Measurements from ENCODE around the gene APPBP2. TPM values are rescaled to one million over a fixed set of nuclear protein-coding genes. Genes with fewer than 3 reads are reported as not detected.

The APPBP2 gene
- polyA plus RNA-seq, 1 donor (not counting 4 experiments of a cell fraction or from before 2014, with no cell fraction given) = 21.1 TPM

DNA sequence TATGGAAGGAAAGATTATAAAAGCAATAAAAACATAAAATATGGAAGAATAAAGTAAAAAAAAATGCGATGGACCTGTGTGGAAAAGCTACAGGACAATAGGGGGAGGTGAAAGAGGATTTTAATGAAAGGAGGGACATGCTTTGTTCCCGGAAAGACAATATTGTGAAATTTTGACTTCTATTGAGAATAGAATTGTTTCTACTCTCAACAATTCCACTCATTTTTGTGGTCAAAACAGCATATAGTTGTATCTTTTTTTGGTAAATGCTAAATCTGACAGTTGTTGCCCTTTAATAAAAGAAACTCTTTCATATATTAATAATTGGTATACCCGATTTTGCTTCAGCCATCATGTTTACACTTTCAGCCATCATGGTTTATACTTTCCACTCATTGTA, 22.9 kb upstream of the APPBP2 start:
- H2AFZ ChIP-seq (ENCODE audit: control insufficient read depth, low read length) = no peak overlapping the region
- H3K4me1 ChIP-seq (ENCODE audit: control insufficient read depth, extremely low read depth, insufficient read depth, low read length) = no peaks in the 10 kb centered on the region
- no peak overlapping the region for H3K9ac ChIP-seq (ENCODE audit: control insufficient read depth, extremely low read depth, insufficient read depth, low read length)
- FAIRE-seq = no peak
- dilution Hi-C loops (cut with MboI; ENCODE audit: extremely low pct_ligation_motif_present, low sequenced_read_pairs) = no loop called here
- H3K9me3 ChIP-seq (ENCODE audit: control insufficient read depth, low read depth, low read length) = no peaks in the 10 kb centered on the region
- H3K4me2 ChIP-seq (ENCODE audit: control insufficient read depth, extremely low read depth, insufficient read depth, low read depth, low read length) = no peak overlapping the region
- DNase-seq (ENCODE audit: low read depth, low spot score) = no peak
- TF ChIP-seq CTCF (optimal IDR thresholded peaks at IDR 0.05 in 1 of 3, IDR thresholded peaks at IDR 0.05 in 1 of 3, conservative IDR thresholded peaks at IDR 0.05 in 1 of 3; ENCODE audit: extremely low read depth in 1 of 3, insufficient read depth in 2 of 3, low read length in 3 of 3) = no peak
- TF ChIP-seq EZH2 (IDR thresholded peaks at IDR 0.05; ENCODE audit: low read length) = no peak
- H4K20me1 ChIP-seq (ENCODE audit: control insufficient read depth, extremely low read depth, insufficient read depth, low read length) = no peaks in the 10 kb centered on the region
- no peaks in the 10 kb centered on the region for H3K36me3 ChIP-seq (ENCODE audit: control insufficient read depth in 2 of 2, extremely low read depth in 1 of 2, insufficient read depth in 2 of 2, low read length in 2 of 2)
- H3K27ac ChIP-seq (ENCODE audit: control insufficient read depth, insufficient read depth, low read length) = no peak overlapping the region
- no peak overlapping the region for H3K4me3 ChIP-seq (ENCODE audit: control insufficient read depth in 2 of 3, extremely low read depth in 1 of 3, insufficient read depth in 2 of 3, low read depth in 1 of 3, low read length in 3 of 3)
- H3K9me1 ChIP-seq (ENCODE audit: control insufficient read depth, extremely low read depth, insufficient read depth, low read length) = no peaks in the 10 kb centered on the region
- H3K27me3 ChIP-seq (ENCODE audit: control insufficient read depth, extremely low read depth, insufficient read depth, low read length) = no peaks in the 10 kb centered on the region
- H3K79me2 ChIP-seq (ENCODE audit: control insufficient read depth, insufficient read depth, low read length) = no peaks in the 10 kb centered on the region

- dilution Hi-C loops (cut with MboI; ENCODE audit: extremely low pct_ligation_motif_present, low sequenced_read_pairs) = no loop called here
- no peak overlapping the region for H3K4me2 ChIP-seq (ENCODE audit: control insufficient read depth, extremely low read depth, insufficient read depth, low read depth, low read length)
- H3K36me3 ChIP-seq (ENCODE audit: control insufficient read depth in 2 of 2, extremely low read depth in 1 of 2, insufficient read depth in 2 of 2, low read length in 2 of 2) = no peaks in the 10 kb centered on the region
Observed at GRCh38 chr17:60545465-60546191, 19.6 kb upstream of the APPBP2 start.

More at GRCh38 chr17:60545465-60546191, 19.6 kb upstream of the APPBP2 start:
- peaks cover 6% of the 10 kb centered on the region for H3K4me1 ChIP-seq (ENCODE audit: control insufficient read depth, extremely low read depth, insufficient read depth, low read length)
- H3K9me1 ChIP-seq (ENCODE audit: control insufficient read depth, extremely low read depth, insufficient read depth, low read length) = no peaks in the 10 kb centered on the region
- no peak overlapping the region for H3K9ac ChIP-seq (ENCODE audit: control insufficient read depth, extremely low read depth, insufficient read depth, low read length)
- no peak overlapping the region for H2AFZ ChIP-seq (ENCODE audit: control insufficient read depth, low read length)
- no peaks in the 10 kb centered on the region for H3K9me3 ChIP-seq (ENCODE audit: control insufficient read depth, low read depth, low read length)
- FAIRE-seq (no peak), DNase-seq (ENCODE audit: low read depth, low spot score) (no peak)
- TF ChIP-seq EZH2 (IDR thresholded peaks at IDR 0.05; ENCODE audit: low read length) = no peak
- no peak for TF ChIP-seq CTCF (optimal IDR thresholded peaks at IDR 0.05 in 1 of 3, IDR thresholded peaks at IDR 0.05 in 1 of 3, conservative IDR thresholded peaks at IDR 0.05 in 1 of 3; ENCODE audit: extremely low read depth in 1 of 3, insufficient read depth in 2 of 3, low read length in 3 of 3)
- no peaks in the 10 kb centered on the region for H3K79me2 ChIP-seq (ENCODE audit: control insufficient read depth, insufficient read depth, low read length)
- no peaks in the 10 kb centered on the region for H3K27me3 ChIP-seq (ENCODE audit: control insufficient read depth, extremely low read depth, insufficient read depth, low read length)
- H3K4me3 ChIP-seq (ENCODE audit: control insufficient read depth in 2 of 3, extremely low read depth in 1 of 3, insufficient read depth in 2 of 3, low read depth in 1 of 3, low read length in 3 of 3) = no peak overlapping the region
- H4K20me1 ChIP-seq (ENCODE audit: control insufficient read depth, extremely low read depth, insufficient read depth, low read length) = no peaks in the 10 kb centered on the region
- H3K27ac ChIP-seq (ENCODE audit: control insufficient read depth, insufficient read depth, low read length) = no peak overlapping the region

Measured in keratinocyte (primary cell).